Astrocyte of the spinal cord (primary cell): ENCODE data around the gene ANKS1B.
A peak's percentile ranks its signal among the peaks of the same experiment; 100 is the strongest.

Experiments
- DNase-seq: peaks from one replicate; pipeline ENCODE4 v3.0.0; 2011; ENCODE audit warnings: low read depth, low spot score
- H3K4me3 ChIP-seq: 2 replicates; pipeline ENCODE4 v1.5.1; 2011; ENCODE audit warnings: low read depth, mild to moderate bottlenecking, low read length, moderate library complexity
- in situ Hi-C: cut with HindIII; loops from 2 replicates; pipeline ENCODE4 v1.10.0; 2017; ENCODE audit warnings: low sequenced_read_pairs
- TF ChIP-seq, protein P1 (sequence below): IDR thresholded peaks from 2 replicates; pipeline ENCODE4 v1.5.1; 2012; ENCODE audit warnings: low read depth, mild to moderate bottlenecking, low read length, inconsistent platforms

The ANKS1B gene

DNA sequence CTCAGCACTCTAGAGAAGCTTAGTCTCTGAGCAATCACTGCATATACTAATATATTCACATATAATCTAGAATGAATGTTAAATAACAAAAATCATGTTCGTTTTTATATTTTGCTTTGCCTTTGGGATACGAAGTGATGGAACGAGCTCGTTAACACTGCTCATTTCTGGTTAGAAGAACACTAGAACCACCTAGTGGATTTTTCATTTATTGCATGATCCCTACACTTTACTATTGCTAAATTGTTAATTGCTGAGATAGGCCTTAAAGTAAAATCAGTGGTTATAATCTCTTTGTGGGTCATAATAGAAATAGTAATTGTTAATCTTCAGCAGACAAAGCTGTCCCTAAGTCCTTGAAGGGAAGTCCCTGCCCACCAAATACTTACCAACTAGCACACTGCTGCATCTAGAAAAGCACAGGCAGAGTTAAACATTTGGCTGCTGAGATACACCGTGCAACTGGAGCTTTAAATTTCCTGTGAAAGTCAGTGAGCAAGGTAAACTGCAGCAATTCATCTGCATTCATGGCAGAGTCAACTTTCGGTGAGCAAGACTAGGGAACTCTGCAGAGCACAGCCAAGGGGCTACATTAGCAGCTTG is 985.9 kb downstream of the ANKS1B start:
- H3K4me3 ChIP-seq: no peak overlapping the region
- in situ Hi-C loops: no loop called here
- DNase-seq: peak; percentile 50
- TF ChIP-seq, protein P1, sequence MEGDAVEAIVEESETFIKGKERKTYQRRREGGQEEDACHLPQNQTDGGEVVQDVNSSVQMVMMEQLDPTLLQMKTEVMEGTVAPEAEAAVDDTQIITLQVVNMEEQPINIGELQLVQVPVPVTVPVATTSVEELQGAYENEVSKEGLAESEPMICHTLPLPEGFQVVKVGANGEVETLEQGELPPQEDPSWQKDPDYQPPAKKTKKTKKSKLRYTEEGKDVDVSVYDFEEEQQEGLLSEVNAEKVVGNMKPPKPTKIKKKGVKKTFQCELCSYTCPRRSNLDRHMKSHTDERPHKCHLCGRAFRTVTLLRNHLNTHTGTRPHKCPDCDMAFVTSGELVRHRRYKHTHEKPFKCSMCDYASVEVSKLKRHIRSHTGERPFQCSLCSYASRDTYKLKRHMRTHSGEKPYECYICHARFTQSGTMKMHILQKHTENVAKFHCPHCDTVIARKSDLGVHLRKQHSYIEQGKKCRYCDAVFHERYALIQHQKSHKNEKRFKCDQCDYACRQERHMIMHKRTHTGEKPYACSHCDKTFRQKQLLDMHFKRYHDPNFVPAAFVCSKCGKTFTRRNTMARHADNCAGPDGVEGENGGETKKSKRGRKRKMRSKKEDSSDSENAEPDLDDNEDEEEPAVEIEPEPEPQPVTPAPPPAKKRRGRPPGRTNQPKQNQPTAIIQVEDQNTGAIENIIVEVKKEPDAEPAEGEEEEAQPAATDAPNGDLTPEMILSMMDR: peak; percentile 61

DNA sequence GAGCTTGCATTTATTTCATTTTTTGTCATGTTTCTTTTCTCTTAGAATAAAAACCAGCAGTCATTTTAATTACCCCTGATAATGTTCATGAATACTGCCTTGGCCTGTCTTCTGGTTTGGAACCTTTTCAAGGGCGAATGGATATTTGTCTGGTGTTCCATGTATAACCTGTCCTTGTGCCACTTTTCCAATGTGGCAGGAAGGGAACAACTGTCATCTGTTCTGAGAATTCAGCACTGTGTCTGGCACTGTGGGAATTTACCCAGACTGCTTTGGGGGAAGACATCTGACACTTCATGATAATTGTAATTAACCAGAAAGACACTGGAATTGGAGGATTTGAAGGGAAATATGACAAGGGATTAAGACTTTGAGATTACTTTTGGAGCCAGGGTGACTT is 986.8 kb downstream of the ANKS1B start:
- TF ChIP-seq, protein P1: no peak
- no peak for DNase-seq
- in situ Hi-C loops: no loop called here
- no peak overlapping the region for H3K4me3 ChIP-seq

DNA sequence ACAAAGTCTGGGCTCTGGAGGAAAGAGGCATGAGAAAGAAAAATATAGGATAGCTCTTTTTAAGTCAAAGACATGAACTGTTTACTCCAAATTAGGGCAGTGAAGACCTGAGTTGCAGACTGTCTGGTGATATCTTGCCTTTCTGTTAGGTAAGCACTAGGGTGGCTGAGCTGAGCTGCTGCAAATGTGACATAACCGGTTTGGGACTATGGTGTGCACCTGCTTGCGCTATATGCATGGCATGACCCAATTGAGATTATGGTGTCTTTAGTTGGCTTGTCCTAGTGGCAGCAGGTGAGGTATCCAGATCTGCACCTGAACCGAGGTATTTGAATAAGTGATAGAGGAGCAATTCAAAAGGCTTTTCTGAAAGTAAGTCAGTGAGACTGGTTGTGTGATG is 994.1 kb downstream of the ANKS1B start:
- no peak for DNase-seq
- in situ Hi-C loops: no loop called here
- TF ChIP-seq, protein P1: no peak
- no peak overlapping the region for H3K4me3 ChIP-seq

DNA sequence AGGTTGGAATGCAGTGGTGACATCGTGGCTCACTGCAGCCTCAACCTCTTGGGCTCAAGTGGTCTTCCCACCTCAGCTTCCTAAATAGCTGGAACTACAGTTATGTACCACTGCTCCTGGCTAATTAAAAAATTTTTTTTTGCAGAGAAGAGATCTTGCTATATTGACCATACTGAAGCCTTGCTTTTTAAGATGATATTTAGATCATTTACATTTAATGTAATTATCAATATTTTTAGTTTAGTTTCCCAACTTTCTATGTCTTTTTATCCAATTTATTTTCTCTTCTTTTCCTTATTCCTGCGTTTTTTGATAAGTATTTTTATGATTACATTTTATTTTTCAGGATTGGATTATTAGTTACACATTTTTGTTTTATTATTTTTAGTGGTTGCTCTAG is 999.6 kb downstream of the ANKS1B start:
- TF ChIP-seq, protein P1: no peak
- H3K4me3 ChIP-seq: no peak overlapping the region
- no peak for DNase-seq
- in situ Hi-C loops: no loop called here

DNA sequence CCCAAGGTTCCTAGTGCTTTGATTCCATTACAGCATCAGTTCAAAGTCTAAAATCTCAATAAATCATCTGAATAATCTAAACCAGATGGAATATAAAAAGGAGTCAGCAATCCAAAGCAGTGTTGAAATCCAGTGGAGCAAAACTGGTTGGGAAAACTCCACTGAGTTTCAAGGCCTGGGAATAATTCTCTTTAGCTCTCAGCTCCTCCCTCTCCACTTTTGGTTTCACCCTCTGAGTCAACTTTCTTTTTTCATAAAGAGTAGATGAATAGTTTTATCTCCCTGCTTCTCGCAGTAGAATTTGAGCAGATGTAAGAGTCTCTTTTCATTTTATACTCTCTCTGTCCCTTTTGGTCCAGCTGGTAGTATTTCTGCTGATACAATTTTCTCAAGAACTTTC is 1001.1 kb downstream of the ANKS1B start:
- TF ChIP-seq, protein P1: no peak
- in situ Hi-C loops: no loop called here
- no peak overlapping the region for H3K4me3 ChIP-seq
- DNase-seq: no peak

DNA sequence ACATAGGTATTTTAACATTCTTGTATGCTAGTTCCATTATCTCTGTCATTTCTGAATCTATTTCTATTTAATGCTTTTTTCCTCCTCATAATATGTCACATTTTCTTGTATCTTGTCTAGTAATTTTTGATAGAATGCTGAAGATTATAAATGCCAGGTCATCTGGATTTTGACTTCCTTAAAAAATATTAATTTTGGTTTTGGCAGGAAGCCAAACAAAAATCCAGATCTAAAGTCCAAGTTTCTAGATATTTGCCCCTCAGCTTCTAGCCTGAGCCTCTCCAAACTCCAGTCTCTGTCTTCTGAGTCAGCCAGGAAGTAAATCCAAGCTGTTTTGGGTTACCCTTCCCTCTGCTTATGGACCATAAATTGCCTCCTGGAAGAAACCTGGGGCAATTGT is 1004.2 kb downstream of the ANKS1B start:
- no peak for DNase-seq
- TF ChIP-seq, protein P1: no peak
- in situ Hi-C loops: no loop called here
- H3K4me3 ChIP-seq: no peak overlapping the region

DNA sequence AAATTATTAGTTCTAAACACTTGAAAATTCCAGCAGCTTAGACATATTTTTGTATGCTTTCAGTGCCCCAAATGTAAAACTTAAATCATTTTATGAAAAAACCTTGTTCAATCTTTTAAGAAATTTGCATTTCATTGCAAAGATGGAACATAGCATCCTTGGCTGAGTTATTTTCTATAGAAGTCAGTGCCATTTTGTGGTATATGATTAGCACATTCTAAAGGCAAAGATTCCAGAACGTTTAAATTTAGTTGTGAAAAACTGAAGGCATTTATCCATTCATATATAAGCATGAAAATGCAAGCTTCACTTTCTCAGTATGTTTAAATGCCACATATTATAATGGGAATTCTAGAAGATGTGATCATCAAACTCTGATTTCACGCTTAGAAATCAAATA is 1007.5 kb downstream of the ANKS1B start:
- no peak overlapping the region for H3K4me3 ChIP-seq
- no peak for DNase-seq
- in situ Hi-C loops: no loop called here
- TF ChIP-seq, protein P1: no peak
